ENCODE data around the gene APOL1. TPM values are rescaled to one million over a fixed set of nuclear protein-coding genes. Genes with fewer than 3 reads are reported as not detected.

Gene APOL1, protein sequence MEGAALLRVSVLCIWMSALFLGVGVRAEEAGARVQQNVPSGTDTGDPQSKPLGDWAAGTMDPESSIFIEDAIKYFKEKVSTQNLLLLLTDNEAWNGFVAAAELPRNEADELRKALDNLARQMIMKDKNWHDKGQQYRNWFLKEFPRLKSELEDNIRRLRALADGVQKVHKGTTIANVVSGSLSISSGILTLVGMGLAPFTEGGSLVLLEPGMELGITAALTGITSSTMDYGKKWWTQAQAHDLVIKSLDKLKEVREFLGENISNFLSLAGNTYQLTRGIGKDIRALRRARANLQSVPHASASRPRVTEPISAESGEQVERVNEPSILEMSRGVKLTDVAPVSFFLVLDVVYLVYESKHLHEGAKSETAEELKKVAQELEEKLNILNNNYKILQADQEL
- 12.6 to 15.9 TPM (median 13.4 TPM) in 5 replicates for total RNA-seq (2022; extraction: Qiagen RNA extraction; ENCODE audit: low read depth)

DNA sequence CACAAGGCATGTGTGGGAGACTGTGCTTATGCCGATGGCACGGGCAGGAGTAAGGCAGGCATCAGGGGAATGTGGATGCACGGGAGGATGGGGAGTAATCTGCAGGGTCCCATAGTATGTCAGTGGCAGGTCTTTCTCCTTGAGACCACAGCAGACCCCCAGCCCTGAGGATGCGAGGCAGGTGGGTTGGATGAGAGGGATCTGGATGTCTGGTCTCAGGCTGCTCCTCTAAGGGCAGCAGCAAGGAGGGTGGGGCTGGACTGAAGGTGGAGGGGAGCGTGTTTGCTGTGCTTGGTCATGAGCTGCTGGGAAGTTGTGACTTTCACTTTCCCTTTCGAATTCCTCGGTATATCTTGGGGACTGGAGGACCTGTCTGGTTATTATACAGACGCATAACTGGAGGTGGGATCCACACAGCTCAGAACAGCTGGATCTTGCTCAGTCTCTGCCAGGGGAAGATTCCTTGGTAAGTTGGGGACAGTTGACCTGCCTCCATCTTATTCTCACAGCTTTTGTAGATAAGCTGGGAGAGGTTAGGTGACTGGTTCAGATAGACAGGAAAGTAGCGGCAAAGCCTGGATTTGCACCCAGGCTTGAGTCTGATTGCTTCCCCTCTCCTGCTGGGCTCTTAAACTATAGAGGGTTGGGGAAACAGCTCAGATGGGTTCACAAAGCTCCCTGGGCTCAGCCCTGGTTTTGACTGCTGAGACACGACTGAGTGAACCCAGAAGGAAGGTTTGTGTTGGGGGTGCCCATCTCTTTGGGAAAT lies at the start of gene APOL1:
Gene APOL1 (plus strand): TSS at position 380 of the 769 bp plus-strand sequence. CDS start 1,823 bp downstream, outside the sequence.

DNA sequence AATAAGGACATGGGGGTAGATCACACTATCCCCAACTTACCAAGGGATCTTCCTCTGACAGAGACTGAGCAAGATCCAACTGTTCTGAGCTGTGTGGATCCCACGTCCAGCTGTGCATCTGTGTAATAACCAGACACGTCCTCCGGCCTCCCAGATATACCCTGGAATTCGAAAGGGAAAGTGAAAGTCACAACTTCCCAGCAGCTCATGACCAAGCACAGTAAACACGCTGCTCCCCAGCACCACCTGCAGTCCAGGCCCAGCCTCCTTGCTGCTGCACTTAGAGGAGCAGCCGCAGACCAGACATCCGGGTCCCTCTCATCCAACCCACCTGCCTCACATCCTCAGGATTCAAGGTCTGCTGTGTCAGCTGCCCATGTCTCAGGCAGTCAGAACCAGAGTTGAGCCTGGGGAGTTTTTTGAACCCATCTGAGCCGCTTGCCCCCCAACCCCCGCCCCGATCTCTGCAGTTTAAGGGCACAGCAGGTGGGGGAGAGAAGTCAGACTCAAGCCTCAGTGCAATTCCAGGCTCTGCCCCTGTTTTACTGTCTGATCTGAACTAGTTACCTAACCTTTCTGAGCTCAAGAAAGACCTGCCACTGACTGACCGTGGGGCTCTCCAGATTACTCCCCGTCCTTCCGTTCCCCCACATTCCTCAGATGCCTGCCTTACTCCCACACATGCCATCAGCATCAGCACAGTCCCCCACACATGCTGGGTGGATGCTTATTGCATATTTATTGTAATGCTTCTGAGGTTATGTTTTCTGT lies 13.3 kb upstream of the APOL1 start, which contains the start of gene APOL2:
Gene APOL2 (minus strand): TSS at position 127 of the 771 bp plus-strand sequence. CDS start 6,365 bp downstream, outside the sequence.

Other genes starting within 250 kb of the APOL1 start
- 26.6 to 33.8 TPM (median 31.1 TPM) in 5 replicates for gene RBFOX2, start 224.3 kb upstream of the APOL1 start, total RNA-seq (2022; extraction: Qiagen RNA extraction; ENCODE audit: low read depth)
- gene APOL3, start 92.4 kb upstream of the APOL1 start, total RNA-seq (2022; extraction: Qiagen RNA extraction; ENCODE audit: low read depth): 0.13 TPM in 1 of 5 replicates, not detected in the others
- gene APOL4, start 51.3 kb upstream of the APOL1 start, total RNA-seq (2022; extraction: Qiagen RNA extraction; ENCODE audit: low read depth): not detected in 5 replicates
- gene APOL2, start 13.6 kb upstream of the APOL1 start, total RNA-seq (2022; extraction: Qiagen RNA extraction; ENCODE audit: low read depth): 43.6 to 65.9 TPM (median 46.2 TPM) in 5 replicates
- gene MYH9, start 134.8 kb downstream of the APOL1 start, total RNA-seq (2022; extraction: Qiagen RNA extraction; ENCODE audit: low read depth): 139 to 200 TPM (median 173 TPM) in 5 replicates
- 54.7 to 71.9 TPM (median 69.5 TPM) in 5 replicates for gene TXN2, start 228.5 kb downstream of the APOL1 start, total RNA-seq (2022; extraction: Qiagen RNA extraction; ENCODE audit: low read depth)